SHP77 (cell line): ENCODE measurements around the gene WDR5B.
"Not testable (repeated sequence)": the region's sequence is repeated elsewhere in the genome, so short reads cannot be mapped to it uniquely, and the experiment has no call there.

Source experiments
- DNase-seq, 2 experiments: peaks; one replicate each; lab custom pipeline; 2025; lab: John Stamatoyannopoulos, UW

Gene WDR5B

DNA sequence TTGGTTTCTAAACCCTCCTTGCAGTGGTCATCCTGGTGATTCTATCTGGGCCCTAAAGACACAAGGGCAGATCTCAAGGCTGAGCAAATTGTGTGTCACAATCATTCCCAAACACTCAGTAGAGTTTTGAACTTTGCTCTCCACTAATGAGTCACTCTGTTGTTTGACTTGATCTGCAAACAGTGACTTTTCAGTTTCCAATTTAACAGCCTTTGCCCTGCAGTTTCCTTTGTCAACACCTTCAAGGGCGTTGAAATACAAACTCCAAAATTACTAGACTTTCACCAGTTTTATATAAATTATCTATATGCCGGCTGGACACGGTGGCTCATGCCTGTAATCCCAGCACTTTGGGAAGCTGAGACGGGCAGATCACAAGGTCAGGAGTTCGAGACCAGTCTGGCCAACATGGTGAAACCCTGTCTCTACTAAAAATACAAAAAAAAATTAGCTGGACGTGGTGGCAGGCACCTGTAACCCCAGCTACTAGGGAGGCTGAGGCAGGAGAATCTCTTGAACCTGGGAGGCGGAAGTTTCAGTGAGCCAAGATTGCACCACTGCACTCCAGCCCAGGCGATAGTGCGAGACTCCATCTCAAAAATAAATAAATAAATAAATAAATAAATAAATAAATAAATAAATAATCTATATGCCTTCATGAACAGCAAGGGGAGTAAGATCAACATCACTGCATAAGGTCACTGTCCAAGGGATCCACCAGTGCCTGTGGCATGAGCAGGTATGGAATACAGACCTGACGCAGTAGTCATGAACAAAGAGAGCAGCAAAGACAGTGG is 50.1 kb downstream of the WDR5B start:
- DNase-seq = not testable (repeated sequence)

DNA sequence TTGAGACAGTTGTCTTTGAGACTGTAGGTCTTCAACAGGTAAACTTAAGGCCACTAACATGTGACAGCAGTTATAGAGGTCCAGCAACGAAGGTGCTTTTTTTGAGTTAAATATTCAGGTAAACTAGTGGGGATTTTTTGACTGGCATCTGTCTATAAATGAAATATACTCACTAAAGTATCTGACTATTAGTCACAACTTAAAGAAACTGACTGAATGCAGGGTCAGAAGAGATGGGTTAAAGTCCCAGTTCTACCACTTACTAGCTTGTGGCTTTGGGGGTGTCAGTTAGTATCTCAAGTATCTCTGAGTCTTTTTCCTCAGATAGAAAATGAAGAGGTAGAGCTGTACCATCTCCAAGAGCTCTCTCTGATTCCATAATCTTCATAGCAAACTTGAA is 50.8 kb downstream of the WDR5B start:
- no peak for DNase-seq

DNA sequence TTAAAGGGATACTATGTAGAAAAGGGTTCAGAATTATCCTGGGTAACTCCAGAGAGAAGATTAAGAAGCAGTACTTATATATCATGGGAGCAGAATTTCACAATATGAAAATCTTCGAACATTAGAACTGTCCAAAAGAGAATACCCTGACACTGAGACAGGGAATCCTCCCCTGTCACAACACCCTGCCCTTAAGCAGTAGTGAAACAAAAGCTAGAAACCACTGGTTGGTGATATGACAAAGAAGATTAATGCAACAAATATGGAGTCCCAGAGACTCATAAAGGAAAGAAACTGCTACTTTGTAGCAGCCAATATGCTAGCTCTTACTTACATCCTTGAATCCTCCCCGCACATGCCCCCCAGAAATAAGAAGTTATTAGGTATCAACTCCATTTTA is 51.4 kb downstream of the WDR5B start:
- DNase-seq = no peak
